ENCODE data around the gene CCM2. TPM values are rescaled to one million over a fixed set of nuclear protein-coding genes. Genes with fewer than 3 reads are reported as not detected.

The CCM2 gene
- total RNA-seq, 1 donor from 2014 or later, result 89.0 TPM

DNA sequence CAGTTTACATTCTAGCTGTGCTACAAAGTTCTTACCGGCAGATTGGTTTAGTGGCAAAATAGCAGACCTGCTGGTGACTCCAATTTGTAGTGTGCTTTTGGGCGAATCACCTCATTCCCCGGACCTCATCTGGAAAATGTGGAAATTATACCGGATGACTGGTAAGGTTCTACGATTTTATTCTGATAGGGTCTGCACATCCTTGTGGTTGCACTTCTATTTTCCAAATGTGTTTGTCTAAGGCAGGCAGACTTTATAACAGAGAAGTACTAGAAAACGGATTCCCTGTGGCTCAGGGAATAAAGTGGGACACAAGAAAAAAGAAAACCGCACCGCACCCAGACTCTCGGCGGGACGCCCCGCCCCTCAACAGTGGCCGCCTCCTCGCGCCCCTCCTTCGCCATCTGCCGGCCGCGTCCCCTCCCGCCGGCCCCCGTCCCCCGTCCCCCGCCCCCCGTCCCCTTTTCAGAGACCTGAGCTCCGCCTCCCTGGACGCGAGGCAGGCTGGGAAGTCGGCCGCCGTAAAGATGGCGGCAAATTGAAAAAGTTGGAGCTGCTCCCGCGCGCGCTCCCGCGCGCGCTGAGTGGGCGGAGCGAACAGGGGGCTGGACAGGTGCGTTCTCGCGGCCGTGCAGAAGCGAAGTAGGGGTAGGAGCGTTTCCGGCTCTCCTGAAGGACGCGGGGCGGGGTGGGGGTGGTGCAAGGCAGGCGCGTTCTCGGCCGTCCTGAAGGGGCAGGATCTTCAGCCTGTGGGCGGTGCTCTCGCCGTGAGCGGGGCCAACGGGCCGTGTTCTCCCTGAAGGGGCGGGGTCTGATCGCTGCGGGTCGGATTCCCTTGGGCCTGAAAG lies 532 bp upstream of the CCM2 start:
- no peaks in the 10 kb centered on the region for H3K27me3 Mint-ChIP-seq
- ChIA-PET CTCF (interaction anchor here (2.8 to 3.2 kb wide), 2 partner anchors 25 to 28 kb away, joined by 15 to 21 read pairs; no protein-coding TSS in a partner anchor), POLR2A (interaction anchor here (0.6 to 9.7 kb wide), 29 partner anchors 10 to 426 kb away, joined by 3 to 325 read pairs (median 5); partner anchors contain the start of genes DDX56, H2AZ2, MYO1G and OGDH)
- ATAC-seq (ENCODE audit: low read depth), result peak; percentile 85
- no peaks in the 10 kb centered on the region for H3K9me3 Mint-ChIP-seq
- peak; percentile 94 for DNase-seq
- H3K4me1 Mint-ChIP-seq, result peaks cover 60% of the 10 kb centered on the region
- H3K27ac Mint-ChIP-seq, result peak overlapping the region; percentile 94
- peaks cover 13% of the 10 kb centered on the region for H3K36me3 Mint-ChIP-seq (ENCODE audit: low read depth)
- H3K4me3 Mint-ChIP-seq, result peak overlapping the region; percentile 95
- intact Hi-C loops (cut with micrococcal nuclease), result loop anchor here (1.0 to 5.0 kb wide), 10 partner anchors 13 to 507 kb away; partner anchors contain the start of genes H2AZ2, MYO1G, NUDCD3 and PPIA
- TF ChIP-seq, protein P1, sequence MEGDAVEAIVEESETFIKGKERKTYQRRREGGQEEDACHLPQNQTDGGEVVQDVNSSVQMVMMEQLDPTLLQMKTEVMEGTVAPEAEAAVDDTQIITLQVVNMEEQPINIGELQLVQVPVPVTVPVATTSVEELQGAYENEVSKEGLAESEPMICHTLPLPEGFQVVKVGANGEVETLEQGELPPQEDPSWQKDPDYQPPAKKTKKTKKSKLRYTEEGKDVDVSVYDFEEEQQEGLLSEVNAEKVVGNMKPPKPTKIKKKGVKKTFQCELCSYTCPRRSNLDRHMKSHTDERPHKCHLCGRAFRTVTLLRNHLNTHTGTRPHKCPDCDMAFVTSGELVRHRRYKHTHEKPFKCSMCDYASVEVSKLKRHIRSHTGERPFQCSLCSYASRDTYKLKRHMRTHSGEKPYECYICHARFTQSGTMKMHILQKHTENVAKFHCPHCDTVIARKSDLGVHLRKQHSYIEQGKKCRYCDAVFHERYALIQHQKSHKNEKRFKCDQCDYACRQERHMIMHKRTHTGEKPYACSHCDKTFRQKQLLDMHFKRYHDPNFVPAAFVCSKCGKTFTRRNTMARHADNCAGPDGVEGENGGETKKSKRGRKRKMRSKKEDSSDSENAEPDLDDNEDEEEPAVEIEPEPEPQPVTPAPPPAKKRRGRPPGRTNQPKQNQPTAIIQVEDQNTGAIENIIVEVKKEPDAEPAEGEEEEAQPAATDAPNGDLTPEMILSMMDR (IDR thresholded peaks at IDR 0.05), result no peak

DNA sequence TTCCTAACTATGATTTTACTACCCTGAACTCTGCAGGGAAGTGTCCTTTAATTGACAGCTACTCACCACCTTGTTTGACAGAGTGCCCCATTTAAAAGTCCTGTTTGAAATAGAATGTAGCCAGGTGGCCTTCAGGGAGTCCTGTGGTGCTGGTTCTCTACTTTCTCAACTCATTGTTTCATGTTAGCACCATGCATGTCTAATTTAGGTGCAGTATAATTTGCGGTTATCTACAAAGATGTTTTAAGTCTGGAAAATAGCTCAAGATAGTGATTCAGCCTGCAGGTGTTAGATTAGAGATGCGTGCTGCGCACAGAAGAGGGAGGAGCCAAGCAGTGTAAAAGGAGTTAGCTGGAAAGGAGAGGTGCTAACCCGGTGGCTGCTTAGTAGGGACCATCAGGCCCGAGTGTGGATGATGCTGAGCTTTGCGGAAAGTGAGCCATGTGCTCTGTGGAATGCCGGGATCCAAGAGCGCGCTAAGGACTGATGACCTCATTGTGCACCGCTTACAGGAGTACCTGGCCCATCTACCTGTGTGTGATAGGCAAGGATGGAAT lies 1.2 kb downstream of the CCM2 start:
- H3K27me3 Mint-ChIP-seq, result no peaks in the 10 kb centered on the region
- peaks cover 58% of the 10 kb centered on the region for H3K4me1 Mint-ChIP-seq
- peaks cover 17% of the 10 kb centered on the region for H3K36me3 Mint-ChIP-seq (ENCODE audit: low read depth)
- H3K27ac Mint-ChIP-seq, result peak overlapping the region; percentile 91
- no peaks in the 10 kb centered on the region for H3K9me3 Mint-ChIP-seq
- ChIA-PET POLR2A (interaction anchor here (0.5 to 9.7 kb wide), 25 partner anchors 8 to 427 kb away, joined by 3 to 325 read pairs (median 5); partner anchors contain the start of genes DDX56, H2AZ2, MYO1G and NACAD), CTCF (interaction anchor here (0.9 to 2.8 kb wide), 9 partner anchors 12 to 135 kb away, joined by 3 to 17 read pairs (median 4); no protein-coding TSS in a partner anchor)
- intact Hi-C loops (cut with micrococcal nuclease), result loop anchor here (1.0 to 5.0 kb wide), 5 partner anchors 20 to 135 kb away; partner anchors contain the start of gene TBRG4
- TF ChIP-seq, protein P1 (IDR thresholded peaks at IDR 0.05), result no peak
- H3K4me3 Mint-ChIP-seq, result peak overlapping the region; percentile 95
- ATAC-seq (ENCODE audit: low read depth) (peak; percentile 29), DNase-seq (peak; percentile 36)

- Mint-ChIP-seq H3K4me3 (peak overlapping the region; percentile 95), H3K36me3 (ENCODE audit: low read depth) (peaks cover 21% of the 10 kb centered on the region), H3K27ac (peak overlapping the region; percentile 91), H3K9me3 (no peaks in the 10 kb centered on the region), H3K27me3 (no peaks in the 10 kb centered on the region), H3K4me1 (peaks cover 56% of the 10 kb centered on the region)
- intact Hi-C loops (cut with micrococcal nuclease), result loop anchor here (1.0 to 5.0 kb wide), 5 partner anchors 19 to 134 kb away; partner anchors contain the start of gene TBRG4
- ATAC-seq (ENCODE audit: low read depth) (no peak), DNase-seq (no peak)
- POLR2A ChIA-PET, result interaction anchor here (0.6 to 9.7 kb wide), 21 partner anchors 9 to 420 kb away, joined by 3 to 325 read pairs (median 6); partner anchors contain the start of genes H2AZ2, MYO1G, NACAD and OGDH
- CTCF ChIA-PET, result interaction anchor here (1.1 to 2.8 kb wide), 7 partner anchors 12 to 31 kb away, joined by 3 to 17 read pairs (median 5); no protein-coding TSS in a partner anchor
- TF ChIP-seq, protein P1 (IDR thresholded peaks at IDR 0.05), result no peak
These were observed 1.8 kb downstream of the CCM2 start for GRCh38 chr7:45001826-45002225.

DNA sequence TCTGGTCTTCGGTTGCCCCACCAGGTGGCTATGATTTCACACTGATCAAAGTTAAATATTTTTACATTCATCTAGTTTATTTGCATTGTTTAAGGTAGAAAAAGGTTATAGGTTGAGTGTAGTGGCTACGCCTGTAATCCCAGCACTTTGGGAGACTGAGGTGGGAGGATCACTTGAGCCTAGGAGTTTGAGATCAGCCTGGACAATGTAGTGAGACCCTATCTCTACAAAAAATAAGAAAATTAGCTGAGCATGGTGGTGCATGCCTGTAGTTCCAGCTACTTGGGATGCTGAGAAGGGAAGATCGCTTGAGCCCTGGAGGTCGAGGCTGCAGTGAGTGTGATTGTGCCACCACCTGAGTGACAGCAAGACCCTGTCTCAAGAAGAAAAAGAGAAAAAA lies 3.8 kb downstream of the CCM2 start:
- intact Hi-C loops (cut with micrococcal nuclease), result loop anchor here (5.0 kb wide), 2 partner anchors 39 to 59 kb away; no protein-coding TSS in a partner anchor
- no peaks in the 10 kb centered on the region for H3K27me3 Mint-ChIP-seq
- no peak overlapping the region for H3K4me3 Mint-ChIP-seq
- ChIA-PET POLR2A (interaction anchor here (0.7 to 1.5 kb wide), 4 partner anchors 18 to 26 kb away, joined by 3 to 4 read pairs (median 4); no protein-coding TSS in a partner anchor), CTCF (interaction anchor here (1.1 kb wide), 1 partner anchor 30 kb away, joined by 3 read pairs; no protein-coding TSS in a partner anchor)
- peak overlapping the region; percentile 37 for H3K27ac Mint-ChIP-seq
- TF ChIP-seq, protein P1 (IDR thresholded peaks at IDR 0.05), result no peak
- peaks cover 28% of the 10 kb centered on the region for H3K36me3 Mint-ChIP-seq (ENCODE audit: low read depth)
- H3K4me1 Mint-ChIP-seq, result peaks cover 70% of the 10 kb centered on the region
- DNase-seq (no peak), ATAC-seq (ENCODE audit: low read depth) (no peak)
- no peaks in the 10 kb centered on the region for H3K9me3 Mint-ChIP-seq

Data from activated B cell treated with CpG ODN at 0.5 μM for 24 hours (primary cell).